ENCODE measurements around the gene CDX1.

The CDX1 gene

GRCh38 chr5:150184006-150184405 lies 17.4 kb downstream of the CDX1 start:
- TF ChIP-seq SPI1 (IDR thresholded peaks at IDR 0.05; ENCODE audit: borderline replicate concordance, low read depth) (no peak), REST (IDR thresholded peaks at IDR 0.05; ENCODE audit: insufficient replicate concordance, low read depth) (no peak), CTCF (IDR thresholded peaks at IDR 0.05; ENCODE audit: insufficient read depth, low read length) (no peak), POLR2AphosphoS5 (IDR thresholded peaks at IDR 0.05; ENCODE audit: low read depth) (no peak), GABPA (IDR thresholded peaks at IDR 0.05; ENCODE audit: low read depth) (no peak)
- no peak overlapping the region for H3K27ac ChIP-seq (replicated peaks)
- H3K4me3 ChIP-seq (replicated peaks; ENCODE audit: insufficient read depth, low read length) = no peak overlapping the region
- DNase-seq (ENCODE audit: low read depth in 1 of 2, low spot score in 1 of 2) = no peak
- peaks cover under 1% of the 10 kb centered on the region for H3K27me3 ChIP-seq (ENCODE audit: insufficient read depth, poor library complexity, severe bottlenecking)

- H3K27ac ChIP-seq (replicated peaks) = peak overlapping the region; percentile 53
- TF ChIP-seq SPI1 (IDR thresholded peaks at IDR 0.05; ENCODE audit: borderline replicate concordance, low read depth) (peak; percentile 47; the same call in 1 of the 2 replicates), POLR2AphosphoS5 (IDR thresholded peaks at IDR 0.05; ENCODE audit: low read depth) (no peak), GABPA (IDR thresholded peaks at IDR 0.05; ENCODE audit: low read depth) (no peak)
- H3K4me3 ChIP-seq (replicated peaks; ENCODE audit: insufficient read depth, low read length) = no peak overlapping the region
- DNase-seq (ENCODE audit: low read depth in 1 of 2, low spot score in 1 of 2) = peak in 1 of 2 experiments; percentile 82
- H3K27me3 ChIP-seq (ENCODE audit: insufficient read depth, poor library complexity, severe bottlenecking) = peaks cover 11% of the 10 kb centered on the region
Measured at GRCh38 chr5:150184990-150185912, 18.7 kb downstream of the CDX1 start.

- no peak for DNase-seq (ENCODE audit: low read depth in 1 of 2, low spot score in 1 of 2)
Measured at GRCh38 chr5:150186137-150186536, 19.6 kb downstream of the CDX1 start.

More at GRCh38 chr5:150186137-150186536, 19.6 kb downstream of the CDX1 start:
- H3K27ac ChIP-seq (replicated peaks) = no peak overlapping the region
- peaks cover 16% of the 10 kb centered on the region for H3K27me3 ChIP-seq (ENCODE audit: insufficient read depth, poor library complexity, severe bottlenecking)
- H3K4me3 ChIP-seq (replicated peaks; ENCODE audit: insufficient read depth, low read length) = no peak overlapping the region
- TF ChIP-seq GABPA (IDR thresholded peaks at IDR 0.05; ENCODE audit: low read depth) (no peak), SPI1 (IDR thresholded peaks at IDR 0.05; ENCODE audit: borderline replicate concordance, low read depth) (no peak), CTCF (IDR thresholded peaks at IDR 0.05; ENCODE audit: insufficient read depth, low read length) (no peak), REST (IDR thresholded peaks at IDR 0.05; ENCODE audit: insufficient replicate concordance, low read depth) (no peak), POLR2AphosphoS5 (IDR thresholded peaks at IDR 0.05; ENCODE audit: low read depth) (no peak)

Measured in HL-60 (cell line).